Cardiac fibroblast (primary cell): ENCODE measurements around the gene SFTA2.

Experiments used
- DNase-seq, 2 donors: peaks; one replicate each; pipeline versions ENCODE4 v3.0.0 to v3.0.0-alpha.2; 2010; ENCODE audit warnings: low read depth in 2 of 2
- H3K4me3 ChIP-seq, 2 donors: replicated peaks in 1 of 2; 1 replicate in 1 of 2; 2 replicates in 1 of 2; pipeline ENCODE4 v1.5.1; 2011; ENCODE audit warnings: low read depth in 2 of 2, low read length in 2 of 2, mild to moderate bottlenecking in 2 of 2, moderate library complexity in 1 of 2
- TF ChIP-seq, protein P1 (sequence below): IDR thresholded peaks from one replicate; pipeline ENCODE4 v1.5.1; 2011; ENCODE audit warnings: low read depth, mild to moderate bottlenecking, low read length, inconsistent platforms

The SFTA2 gene

DNA sequence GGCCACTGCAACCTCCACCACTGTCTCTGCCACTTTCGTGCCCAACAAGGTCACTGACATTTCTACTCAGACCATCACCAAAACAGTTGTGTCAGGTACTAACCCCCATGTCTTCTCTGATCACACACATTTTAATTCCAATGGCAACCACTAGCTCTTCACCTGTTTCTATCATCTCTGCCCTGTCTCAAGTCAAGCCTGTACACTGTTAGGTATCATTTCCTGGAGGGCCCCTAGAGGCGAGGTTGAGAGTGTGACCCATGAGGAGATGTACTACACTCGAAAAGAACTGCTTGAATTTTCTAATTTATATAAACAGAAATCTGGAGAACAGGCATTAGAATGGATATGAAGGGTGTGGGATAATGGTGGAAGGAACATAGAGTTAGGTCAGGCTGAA is 34.2 kb upstream of the SFTA2 start:
- no peak for DNase-seq
- no peak overlapping the region for H3K4me3 ChIP-seq
- TF ChIP-seq, protein P1, sequence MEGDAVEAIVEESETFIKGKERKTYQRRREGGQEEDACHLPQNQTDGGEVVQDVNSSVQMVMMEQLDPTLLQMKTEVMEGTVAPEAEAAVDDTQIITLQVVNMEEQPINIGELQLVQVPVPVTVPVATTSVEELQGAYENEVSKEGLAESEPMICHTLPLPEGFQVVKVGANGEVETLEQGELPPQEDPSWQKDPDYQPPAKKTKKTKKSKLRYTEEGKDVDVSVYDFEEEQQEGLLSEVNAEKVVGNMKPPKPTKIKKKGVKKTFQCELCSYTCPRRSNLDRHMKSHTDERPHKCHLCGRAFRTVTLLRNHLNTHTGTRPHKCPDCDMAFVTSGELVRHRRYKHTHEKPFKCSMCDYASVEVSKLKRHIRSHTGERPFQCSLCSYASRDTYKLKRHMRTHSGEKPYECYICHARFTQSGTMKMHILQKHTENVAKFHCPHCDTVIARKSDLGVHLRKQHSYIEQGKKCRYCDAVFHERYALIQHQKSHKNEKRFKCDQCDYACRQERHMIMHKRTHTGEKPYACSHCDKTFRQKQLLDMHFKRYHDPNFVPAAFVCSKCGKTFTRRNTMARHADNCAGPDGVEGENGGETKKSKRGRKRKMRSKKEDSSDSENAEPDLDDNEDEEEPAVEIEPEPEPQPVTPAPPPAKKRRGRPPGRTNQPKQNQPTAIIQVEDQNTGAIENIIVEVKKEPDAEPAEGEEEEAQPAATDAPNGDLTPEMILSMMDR = no peak

DNA sequence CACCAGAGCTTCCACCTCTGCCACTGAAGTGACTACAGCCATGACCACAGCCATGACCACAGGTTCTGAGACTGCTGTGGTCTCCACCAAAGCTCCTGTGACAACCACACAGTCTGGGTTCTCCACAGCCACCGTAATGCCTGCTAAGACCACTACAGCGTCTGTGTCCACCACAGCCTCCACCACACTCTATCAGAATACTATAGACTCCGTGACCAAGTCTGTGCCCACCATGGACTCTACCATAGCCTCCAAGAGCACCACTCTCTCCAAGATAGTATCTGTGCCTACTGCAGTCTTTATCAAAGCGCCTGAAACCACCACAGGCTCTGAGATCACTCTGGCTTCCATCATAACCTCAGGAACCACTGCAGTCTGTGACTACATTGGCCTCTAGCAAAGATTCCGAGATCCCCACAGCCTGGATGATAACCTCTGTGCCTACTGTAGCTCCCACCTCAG is 33.2 kb upstream of the SFTA2 start:
- H3K4me3 ChIP-seq = no peak overlapping the region
- TF ChIP-seq, protein P1 = no peak
- DNase-seq = no peak

DNA sequence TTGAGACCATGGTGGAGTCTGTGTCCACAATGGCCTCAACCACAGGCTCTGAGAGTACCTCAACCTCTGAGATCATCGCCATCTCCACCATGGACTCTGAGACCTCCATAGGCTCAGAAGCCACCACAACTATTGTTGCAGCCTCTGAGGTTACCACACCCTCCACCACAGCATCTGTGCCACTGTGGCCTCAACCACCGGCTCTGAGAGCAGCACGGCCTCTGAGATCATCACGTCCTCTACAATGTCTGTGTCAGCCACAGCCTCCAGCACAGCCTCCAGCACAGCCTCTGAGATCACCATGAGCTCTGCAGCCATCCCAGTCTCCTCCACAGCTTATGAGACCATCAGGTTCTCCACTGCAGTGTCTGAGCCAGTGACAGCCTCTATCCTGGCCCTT is 32.1 kb upstream of the SFTA2 start:
- H3K4me3 ChIP-seq = no peak overlapping the region
- DNase-seq = no peak
- TF ChIP-seq, protein P1 = no peak

DNA sequence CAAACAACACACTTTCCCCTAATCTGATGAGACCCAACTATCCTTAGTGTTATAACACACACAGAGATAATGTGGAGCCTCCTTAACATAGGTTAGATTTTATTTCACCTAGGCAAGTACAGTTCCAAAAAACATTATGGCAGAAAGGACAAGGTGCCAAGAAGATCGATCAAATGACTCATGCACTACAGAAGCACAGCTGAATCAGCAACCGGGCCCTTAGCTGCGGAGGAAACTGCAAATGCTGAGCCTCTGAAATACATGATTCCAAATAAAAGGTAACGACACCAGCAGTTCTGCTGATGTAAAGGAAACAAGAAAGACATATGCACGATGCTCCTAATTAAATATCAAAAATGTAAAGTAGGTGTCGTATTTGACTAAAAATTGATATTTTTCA is 31.7 kb upstream of the SFTA2 start:
- TF ChIP-seq, protein P1 = no peak
- no peak overlapping the region for H3K4me3 ChIP-seq
- no peak for DNase-seq

DNA sequence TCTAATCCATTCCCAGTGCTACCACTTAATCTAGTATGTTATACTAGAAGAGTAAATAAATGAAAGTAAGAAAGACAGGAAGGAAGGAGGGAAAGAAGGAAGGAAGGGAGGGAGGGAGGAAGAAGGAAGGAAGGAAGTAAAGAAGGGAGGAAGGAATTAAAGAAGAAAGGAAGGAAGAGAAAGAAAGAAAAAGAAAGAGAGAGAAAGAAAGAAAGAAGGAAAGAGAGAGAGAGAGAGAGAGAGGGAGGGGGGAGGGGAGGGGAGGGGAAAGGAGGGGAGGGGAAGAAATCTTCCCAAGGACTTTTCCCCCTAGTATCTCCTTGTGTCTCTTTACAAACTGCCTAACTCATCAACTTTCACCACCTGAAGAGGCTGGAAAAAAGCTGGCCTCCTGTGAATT is 30.7 kb upstream of the SFTA2 start:
- TF ChIP-seq, protein P1 = no peak

DNA sequence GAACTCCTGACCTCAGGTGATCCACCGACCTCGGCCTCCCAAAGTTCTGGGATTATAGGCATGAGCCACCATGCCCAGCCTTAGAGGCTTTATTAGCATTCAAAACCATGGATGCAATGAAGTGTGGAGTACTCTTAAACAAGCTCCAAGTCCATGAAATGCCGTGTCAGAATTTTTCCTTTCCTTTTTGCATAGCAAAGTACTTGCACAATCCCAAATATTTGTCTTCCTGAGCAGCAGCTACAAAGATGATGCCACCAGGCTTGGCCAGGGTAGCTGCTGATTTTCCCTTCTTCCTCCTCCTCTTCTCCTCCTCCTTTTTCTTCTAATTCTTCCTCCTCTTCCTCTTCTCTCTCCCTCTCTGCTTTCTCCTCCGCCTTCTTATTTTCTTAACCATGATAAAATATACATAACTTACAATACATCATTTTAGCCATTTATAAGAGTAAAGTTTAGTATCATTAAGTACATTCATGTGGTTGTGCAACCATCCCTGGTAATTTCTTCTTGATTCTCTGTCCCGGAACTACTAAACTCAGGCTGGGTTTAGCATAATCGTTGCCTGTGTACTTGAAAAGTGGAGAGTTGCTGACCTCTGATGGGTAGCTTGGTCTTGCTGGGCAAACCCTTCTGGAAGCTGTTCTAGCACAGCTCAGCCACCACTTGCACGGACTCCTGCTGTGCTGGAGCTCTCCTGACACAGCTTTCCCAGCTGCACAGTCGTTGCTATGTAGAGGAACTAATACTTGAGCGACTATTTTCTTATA is 29.1 kb upstream of the SFTA2 start:
- TF ChIP-seq, protein P1 = no peak
- H3K4me3 ChIP-seq = no peak overlapping the region
- DNase-seq = peak; percentile 15 to 26

More for the DNA sequence above, 30.7 kb upstream of the SFTA2 start:
- H3K4me3 ChIP-seq = no peak overlapping the region
- no peak for DNase-seq

DNA sequence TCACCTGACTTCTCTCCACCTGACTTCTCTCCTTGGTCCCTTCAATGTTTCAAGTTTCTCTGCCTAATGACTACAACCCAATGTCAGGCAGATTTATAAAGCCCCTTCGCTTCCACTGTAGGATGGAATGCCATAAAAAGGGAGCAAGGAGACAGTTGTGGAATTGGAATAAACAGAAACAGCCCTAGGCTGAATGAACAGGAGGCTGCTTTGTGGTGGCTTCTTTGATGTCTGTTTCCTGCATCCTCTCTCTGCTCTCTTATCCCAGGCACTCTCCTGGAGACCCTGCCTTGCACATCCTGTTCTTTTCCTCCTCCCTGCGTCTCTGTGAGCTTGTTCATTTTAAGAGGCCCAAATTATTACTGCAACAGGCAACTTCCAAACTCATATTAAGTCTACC is 25.7 kb upstream of the SFTA2 start:
- no peak overlapping the region for H3K4me3 ChIP-seq
- TF ChIP-seq, protein P1 = no peak

More for the DNA sequence above, 25.7 kb upstream of the SFTA2 start:
- DNase-seq = no peak
